GM10266 (cell line): ENCODE data around the gene CWF19L1.
"Not testable (repeated sequence)": the region's sequence is repeated elsewhere in the genome, so short reads cannot be mapped to it uniquely, and the experiment has no call there.

Experiments
- DNase-seq: peaks from one replicate; pipeline ENCODE4 v3.0.0; 2012; ENCODE audit errors: extremely low spot score
- TF ChIP-seq, protein P1 (sequence below): IDR thresholded peaks from 2 replicates; pipeline ENCODE4 v1.5.1; 2012; ENCODE audit warnings: mild to moderate bottlenecking, low read depth; ENCODE audit not compliant: control insufficient read depth, insufficient read depth; ENCODE audit errors: missing control alignments

Gene CWF19L1

DNA sequence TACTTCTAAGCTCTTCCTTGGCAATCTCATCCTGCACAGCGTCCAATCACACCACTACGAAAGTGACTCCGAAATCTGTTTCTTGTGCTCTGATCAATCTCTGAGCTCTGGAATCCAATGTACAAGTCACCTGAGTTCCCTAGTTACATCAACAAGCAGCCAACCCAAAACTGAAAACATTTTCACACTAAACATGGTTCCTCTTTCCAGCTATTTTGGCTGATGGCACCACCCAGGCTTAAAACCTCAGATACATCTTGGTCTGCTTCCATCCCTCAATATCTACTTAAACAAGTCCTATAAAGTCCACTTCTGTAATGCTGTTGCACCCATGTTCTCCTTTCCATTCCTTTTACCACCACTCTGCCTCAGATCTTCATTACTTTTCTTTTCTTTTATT, 15.5 kb upstream of the CWF19L1 start:
- TF ChIP-seq, protein P1, sequence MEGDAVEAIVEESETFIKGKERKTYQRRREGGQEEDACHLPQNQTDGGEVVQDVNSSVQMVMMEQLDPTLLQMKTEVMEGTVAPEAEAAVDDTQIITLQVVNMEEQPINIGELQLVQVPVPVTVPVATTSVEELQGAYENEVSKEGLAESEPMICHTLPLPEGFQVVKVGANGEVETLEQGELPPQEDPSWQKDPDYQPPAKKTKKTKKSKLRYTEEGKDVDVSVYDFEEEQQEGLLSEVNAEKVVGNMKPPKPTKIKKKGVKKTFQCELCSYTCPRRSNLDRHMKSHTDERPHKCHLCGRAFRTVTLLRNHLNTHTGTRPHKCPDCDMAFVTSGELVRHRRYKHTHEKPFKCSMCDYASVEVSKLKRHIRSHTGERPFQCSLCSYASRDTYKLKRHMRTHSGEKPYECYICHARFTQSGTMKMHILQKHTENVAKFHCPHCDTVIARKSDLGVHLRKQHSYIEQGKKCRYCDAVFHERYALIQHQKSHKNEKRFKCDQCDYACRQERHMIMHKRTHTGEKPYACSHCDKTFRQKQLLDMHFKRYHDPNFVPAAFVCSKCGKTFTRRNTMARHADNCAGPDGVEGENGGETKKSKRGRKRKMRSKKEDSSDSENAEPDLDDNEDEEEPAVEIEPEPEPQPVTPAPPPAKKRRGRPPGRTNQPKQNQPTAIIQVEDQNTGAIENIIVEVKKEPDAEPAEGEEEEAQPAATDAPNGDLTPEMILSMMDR: no peak
- no peak for DNase-seq

DNA sequence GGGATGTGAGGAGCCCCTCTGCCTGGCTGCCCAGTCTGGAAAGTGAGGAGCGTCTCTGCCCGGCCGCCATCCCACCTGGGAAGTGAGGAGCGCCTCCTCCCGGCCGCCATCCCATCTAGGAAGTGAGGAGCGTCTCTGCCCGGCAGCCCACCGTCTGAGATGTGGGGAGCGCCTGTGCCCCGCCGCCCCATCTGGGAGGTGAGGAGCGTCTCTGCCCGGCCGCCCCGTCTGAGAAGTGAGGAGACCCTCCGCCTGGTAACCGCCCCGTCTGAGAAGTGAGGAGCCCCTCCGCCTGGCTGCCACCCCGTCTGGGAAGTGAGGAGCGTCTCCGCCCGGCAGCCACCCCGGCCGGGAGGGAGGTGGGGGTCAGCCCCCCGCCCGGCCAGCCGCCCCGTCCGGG, 9.5 kb upstream of the CWF19L1 start:
- DNase-seq: not testable (repeated sequence)

DNA sequence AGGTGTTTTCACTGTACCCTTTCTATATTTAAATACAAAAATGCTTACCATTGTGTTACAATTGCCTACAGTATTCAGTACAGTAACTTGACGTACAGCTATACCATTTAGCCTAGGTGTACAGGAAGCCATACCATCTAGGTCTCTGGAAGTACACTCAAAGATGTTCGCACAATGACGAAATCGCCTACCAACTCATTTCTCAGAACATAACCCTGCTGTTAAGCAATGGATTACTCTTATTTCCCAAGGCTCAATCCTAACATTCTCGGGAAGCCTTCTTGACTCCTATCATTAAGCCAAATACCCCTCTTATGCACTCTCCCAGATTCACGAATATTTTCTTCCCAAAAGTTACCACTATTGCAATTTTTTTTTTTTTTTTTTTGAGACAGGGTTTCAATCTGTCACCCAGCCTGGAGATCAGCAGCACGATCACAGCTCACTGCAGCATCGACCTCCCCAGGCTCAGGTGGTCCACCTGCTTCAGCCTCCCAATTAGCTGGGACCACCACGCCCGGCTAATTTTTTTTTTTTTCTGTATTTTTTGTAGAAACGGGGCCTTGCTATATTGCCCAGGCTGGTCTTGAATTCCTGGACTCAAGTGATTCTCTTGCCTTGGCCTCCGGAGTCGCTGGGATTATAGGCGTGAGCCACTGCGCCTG, 1.5 kb downstream of the CWF19L1 start:
- TF ChIP-seq, protein P1: no peak
- no peak for DNase-seq

DNA sequence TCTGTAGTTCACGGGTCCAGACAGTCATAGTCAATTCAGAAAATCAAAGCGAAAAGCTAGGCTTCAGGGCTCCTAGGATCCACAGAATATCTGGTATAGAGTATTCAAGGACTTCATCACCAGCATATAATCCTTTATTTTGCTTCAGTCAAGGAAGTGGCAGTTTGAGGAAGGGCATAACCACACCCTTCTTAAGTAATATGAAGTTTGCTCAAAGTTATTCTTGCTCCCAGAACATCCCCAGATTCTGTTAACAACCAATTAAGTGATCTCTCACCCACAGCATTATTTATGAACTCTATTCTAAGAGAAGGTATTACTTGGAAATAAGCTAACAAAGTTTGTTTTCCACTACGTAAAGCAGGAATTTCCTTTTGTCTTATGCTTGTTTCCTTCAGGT, 13.2 kb downstream of the CWF19L1 start:
- TF ChIP-seq, protein P1: no peak
- DNase-seq: no peak

DNA sequence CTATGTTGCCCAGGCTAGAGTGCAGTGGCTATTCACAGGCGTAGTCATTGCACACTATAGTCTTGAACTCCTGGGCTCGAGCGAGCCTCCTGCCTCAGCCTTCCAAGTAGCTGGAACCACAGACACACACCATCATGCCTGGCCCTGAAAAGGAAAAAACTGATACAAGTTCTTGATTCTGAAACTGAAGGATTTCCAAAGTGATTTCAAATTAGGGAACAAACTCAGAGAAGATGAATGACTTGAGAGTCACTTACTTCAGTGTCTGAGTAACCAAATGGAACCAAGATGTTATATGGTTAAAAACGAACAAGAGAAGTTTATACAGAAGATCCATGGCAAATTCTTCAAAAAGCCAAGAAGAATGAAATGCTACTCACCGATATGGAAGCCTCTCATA, 14.4 kb downstream of the CWF19L1 start:
- DNase-seq: no peak
- TF ChIP-seq, protein P1: no peak

DNA sequence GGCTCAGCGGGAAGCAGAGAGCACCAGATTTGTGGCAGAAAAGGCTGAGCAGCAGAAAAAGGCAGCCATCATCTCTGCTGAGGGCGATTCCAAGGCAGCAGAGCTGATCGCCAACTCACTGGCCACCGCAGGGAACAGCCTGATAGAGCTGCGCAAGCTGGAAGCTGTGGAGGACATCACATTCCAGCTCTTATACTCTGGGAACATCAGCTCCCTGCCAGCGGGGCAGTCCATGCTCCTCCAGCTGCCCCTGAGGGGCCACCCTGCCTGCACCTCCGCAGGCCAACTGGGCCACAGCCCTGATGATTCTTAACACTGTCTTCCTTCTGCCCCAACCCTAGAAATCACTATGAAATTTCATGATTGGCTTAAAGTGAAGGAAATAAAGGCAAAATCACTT, 18.6 kb downstream of the CWF19L1 start:
- TF ChIP-seq, protein P1: no peak
- DNase-seq: no peak

DNA sequence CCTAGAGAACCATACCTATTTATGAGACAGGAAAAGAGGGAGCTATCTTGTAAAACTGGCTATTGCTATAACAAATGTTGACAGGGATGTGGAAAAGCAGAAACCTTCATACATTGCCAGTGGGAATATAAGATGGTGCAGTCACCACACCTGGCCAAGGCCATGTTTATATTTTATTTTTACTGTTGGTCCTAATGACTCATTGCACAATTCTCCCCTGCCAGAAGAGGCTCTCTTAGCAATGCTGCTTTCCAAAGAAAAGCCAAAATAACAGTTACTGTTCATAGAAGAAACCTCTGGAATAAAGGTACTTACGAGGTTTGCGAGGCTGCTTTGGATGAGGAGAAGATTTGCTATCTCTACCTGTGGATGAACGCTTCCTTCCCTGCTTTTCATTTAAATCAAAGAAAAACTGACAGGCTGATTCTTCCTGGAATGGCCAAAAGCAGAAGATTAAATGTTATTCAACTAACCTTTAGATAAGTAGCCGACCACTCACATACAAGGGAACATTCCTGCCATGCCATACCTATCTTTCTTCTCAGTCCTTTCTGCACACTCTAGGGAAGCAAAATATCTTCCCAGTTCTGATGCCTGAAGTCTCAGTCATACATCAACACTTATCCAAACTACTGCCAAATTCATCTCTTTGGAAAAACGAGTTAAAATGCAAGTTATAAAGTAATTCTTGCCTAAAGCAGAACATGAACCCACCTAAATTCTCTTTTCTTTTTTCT, 21.8 kb downstream of the CWF19L1 start:
- no peak for DNase-seq
- TF ChIP-seq, protein P1: no peak
